OCI-LY7 (cell line): ENCODE measurements around the gene SEL1L2.

Experiments
- CTCF ChIP-seq: fragments of 200-600 bp; sonication (generic); conservative IDR thresholded peaks from 2 replicates; pipeline ENCODE4 v1.5.1; 2014; ENCODE audit warnings: mild to moderate bottlenecking, antibody characterized with exemption, low read length, moderate library complexity, mixed read lengths
- EZH2phosphoT487 ChIP-seq: fragments of 200-600 bp; sonication (generic); IDR thresholded peaks from 2 replicates; pipeline ENCODE4 v1.6.1; 2018; ENCODE audit warnings: low read depth, borderline replicate concordance, mild to moderate bottlenecking, mixed run types, antibody characterized with exemption, low read length, moderate library complexity, mixed read lengths

DNA sequence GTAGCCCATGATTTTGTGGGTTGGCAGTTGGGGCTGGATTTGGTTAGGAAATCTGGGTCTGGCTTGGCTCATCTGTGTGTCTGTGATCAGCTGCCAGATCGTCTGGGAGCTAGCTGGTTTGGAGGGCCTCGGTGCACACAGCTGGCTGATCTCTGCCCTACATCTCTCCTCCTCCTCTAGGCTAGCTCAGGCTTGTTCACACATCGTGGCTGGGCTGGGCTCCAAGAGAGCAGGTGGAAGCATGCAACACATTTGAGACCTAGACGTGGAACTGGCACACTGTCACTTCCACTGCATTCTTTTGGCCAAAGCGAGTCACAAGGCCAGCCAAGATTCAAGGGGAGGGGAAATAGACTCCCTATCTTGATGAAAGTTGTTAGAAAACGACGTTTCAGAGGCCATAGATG is 189.7 kb downstream of the SEL1L2 start:
- TF ChIP-seq EZH2phosphoT487 (no peak), CTCF (no peak)
